Progenitor cell of endocrine pancreas (in vitro differentiated cells): ENCODE measurements around the gene ZFPL1. TPM values are rescaled to one million over a fixed set of nuclear protein-coding genes. Genes with fewer than 3 reads are reported as not detected.

Experiments used
- DNase-seq: peaks from one replicate; pipeline ENCODE4 v3.0.0; 2021; ENCODE audit warnings: low spot score; ENCODE audit not compliant: unreplicated experiment
- H3K27ac Mint-ChIP-seq: 2 replicates; pipeline ENCODE4 v1.8.0; 2021; ENCODE audit warnings: mild to moderate bottlenecking, moderate library complexity, mixed read lengths
- H3K27me3 Mint-ChIP-seq: 2 replicates; pipeline ENCODE4 v1.8.0; 2021; ENCODE audit warnings: mixed read lengths
- H3K36me3 Mint-ChIP-seq: 2 replicates; pipeline ENCODE4 v1.8.0; 2022; ENCODE audit warnings: mixed read lengths; ENCODE audit not compliant: insufficient read depth
- H3K4me1 Mint-ChIP-seq: 2 replicates; pipeline ENCODE4 v1.8.0; 2021; ENCODE audit warnings: low read depth, mixed read lengths
- H3K4me3 Mint-ChIP-seq: 2 replicates; pipeline ENCODE4 v1.8.0; 2021; ENCODE audit warnings: low read depth, mild to moderate bottlenecking, moderate library complexity, mixed read lengths
- H3K9me3 Mint-ChIP-seq: 2 replicates; pipeline ENCODE4 v1.8.0; 2021; ENCODE audit warnings: low read depth, mixed read lengths
- total RNA-seq: library from RNA; stranded (reverse); gene quantifications from 2 replicates; pipeline ENCODE4 v1.2.1, GENCODE V29; 2021
- TF ChIP-seq, protein P1 (sequence below): fragments of 200-600 bp; sonication (generic); IDR thresholded peaks from one replicate; pipeline ENCODE4 v1.5.0; 2021; ENCODE audit warnings: antibody characterized with exemption, mild to moderate bottlenecking; ENCODE audit not compliant: unreplicated experiment

Gene ZFPL1
- total RNA-seq, 1 donor from 2014 or later = 43.3 TPM

DNA sequence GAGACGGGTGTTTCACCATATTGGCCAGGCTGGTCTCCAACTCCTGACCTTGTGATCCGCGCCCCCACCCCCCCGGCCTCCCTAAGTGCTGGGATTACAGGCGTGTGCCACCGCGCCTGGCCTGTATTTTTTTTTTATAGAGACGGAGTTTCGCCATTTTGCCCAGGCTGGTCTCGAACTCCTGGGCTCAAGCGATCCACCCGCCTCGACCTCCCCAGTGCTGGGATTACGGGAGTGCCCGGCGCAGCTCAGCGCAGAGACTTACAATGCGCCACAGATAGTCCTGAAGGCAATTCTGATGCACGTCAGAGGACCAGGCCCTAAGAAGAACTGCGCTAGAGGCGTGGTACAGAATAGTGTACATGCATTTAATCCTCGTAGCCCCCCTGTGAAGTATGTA is 11.4 kb downstream of the ZFPL1 start:
- no peak for DNase-seq
- Mint-ChIP-seq H3K9me3 (no peaks in the 10 kb centered on the region), H3K27ac (peak overlapping the region; percentile 99), H3K4me3 (peak overlapping the region; percentile 95), H3K27me3 (no peaks in the 10 kb centered on the region), H3K4me1 (peaks cover 8% of the 10 kb centered on the region), H3K36me3 (peaks cover 2% of the 10 kb centered on the region)
- TF ChIP-seq, protein P1, sequence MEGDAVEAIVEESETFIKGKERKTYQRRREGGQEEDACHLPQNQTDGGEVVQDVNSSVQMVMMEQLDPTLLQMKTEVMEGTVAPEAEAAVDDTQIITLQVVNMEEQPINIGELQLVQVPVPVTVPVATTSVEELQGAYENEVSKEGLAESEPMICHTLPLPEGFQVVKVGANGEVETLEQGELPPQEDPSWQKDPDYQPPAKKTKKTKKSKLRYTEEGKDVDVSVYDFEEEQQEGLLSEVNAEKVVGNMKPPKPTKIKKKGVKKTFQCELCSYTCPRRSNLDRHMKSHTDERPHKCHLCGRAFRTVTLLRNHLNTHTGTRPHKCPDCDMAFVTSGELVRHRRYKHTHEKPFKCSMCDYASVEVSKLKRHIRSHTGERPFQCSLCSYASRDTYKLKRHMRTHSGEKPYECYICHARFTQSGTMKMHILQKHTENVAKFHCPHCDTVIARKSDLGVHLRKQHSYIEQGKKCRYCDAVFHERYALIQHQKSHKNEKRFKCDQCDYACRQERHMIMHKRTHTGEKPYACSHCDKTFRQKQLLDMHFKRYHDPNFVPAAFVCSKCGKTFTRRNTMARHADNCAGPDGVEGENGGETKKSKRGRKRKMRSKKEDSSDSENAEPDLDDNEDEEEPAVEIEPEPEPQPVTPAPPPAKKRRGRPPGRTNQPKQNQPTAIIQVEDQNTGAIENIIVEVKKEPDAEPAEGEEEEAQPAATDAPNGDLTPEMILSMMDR = no peak

DNA sequence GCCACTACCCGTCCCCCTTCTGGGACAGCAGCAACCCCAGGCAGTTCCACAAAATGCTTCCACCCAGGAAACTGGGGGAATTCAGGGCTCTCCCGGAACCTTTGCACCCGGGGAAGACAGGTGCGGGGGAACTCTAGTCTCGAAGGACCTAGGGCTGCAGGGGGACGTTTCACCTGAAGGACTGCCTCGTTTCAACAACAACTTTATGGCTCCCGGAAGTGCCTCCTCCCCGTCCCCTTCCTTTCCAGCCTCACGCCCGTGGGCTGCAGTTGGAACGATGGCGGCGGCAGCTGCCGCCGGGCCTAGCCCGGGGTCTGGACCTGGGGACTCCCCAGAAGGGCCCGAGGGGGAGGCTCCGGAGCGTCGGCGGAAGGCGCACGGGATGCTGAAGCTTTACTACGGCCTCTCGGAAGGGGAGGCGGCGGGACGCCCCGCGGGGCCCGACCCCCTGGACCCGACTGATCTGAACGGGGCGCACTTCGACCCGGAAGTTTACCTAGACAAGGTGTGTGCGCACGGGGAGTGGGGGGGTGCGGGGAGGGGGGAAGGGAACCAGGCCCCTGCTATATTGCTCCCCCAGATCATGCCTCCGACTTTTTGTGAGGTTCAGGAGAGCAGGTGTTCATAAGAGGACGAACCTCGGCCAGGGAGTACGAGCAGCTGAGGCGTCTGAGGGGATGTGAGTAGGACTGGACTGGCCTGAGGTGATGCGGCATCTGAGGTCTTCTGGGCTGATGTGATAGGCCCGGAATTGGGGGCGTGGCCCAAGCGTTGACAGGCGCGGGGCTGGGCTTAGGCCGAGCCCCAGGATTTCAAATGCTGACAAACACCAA is 12.2 kb downstream of the ZFPL1 start, which contains the start of gene VPS51:
VPS51 (plus strand) TSS at position 241 of the 833 bp plus-strand sequence; CDS start at position 278, 37 bp downstream.
- peaks cover 2% of the 10 kb centered on the region for H3K36me3 Mint-ChIP-seq

DNA sequence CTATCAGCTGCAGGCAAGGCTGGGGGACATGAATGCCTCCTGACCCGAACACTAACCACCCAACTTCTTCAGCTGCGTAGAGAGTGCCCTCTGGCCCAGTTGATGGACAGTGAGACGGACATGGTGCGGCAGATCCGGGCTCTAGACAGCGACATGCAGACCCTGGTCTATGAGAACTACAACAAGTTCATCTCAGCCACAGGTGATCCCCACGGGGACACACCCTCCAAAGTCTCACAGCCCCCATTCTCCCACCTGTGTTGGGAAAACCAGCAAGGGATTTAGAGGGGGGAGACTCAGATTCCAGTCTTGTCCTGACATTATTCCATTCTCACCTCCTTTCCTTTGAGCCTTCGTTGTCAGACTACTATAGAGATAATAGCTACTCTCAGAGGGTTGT is 12.9 kb downstream of the ZFPL1 start:
- Mint-ChIP-seq H3K36me3 (peaks cover 2% of the 10 kb centered on the region), H3K4me1 (peaks cover 8% of the 10 kb centered on the region), H3K4me3 (peak overlapping the region; percentile 95), H3K27me3 (no peaks in the 10 kb centered on the region), H3K27ac (peak overlapping the region; percentile 96), H3K9me3 (no peaks in the 10 kb centered on the region)
- TF ChIP-seq, protein P1 = no peak
- DNase-seq = no peak

More for the DNA sequence above, 12.2 kb downstream of the ZFPL1 start, which contains the start of gene VPS51:
- H3K27me3 Mint-ChIP-seq = no peaks in the 10 kb centered on the region
- H3K4me1 Mint-ChIP-seq = peaks cover 8% of the 10 kb centered on the region
- no peaks in the 10 kb centered on the region for H3K9me3 Mint-ChIP-seq
- peak; percentile 71 for DNase-seq
- peak within 1 kb of the TSS; percentile 99 for H3K27ac Mint-ChIP-seq
- H3K4me3 Mint-ChIP-seq = peak within 1 kb of the TSS; percentile 95
- TF ChIP-seq, protein P1 = no peak

DNA sequence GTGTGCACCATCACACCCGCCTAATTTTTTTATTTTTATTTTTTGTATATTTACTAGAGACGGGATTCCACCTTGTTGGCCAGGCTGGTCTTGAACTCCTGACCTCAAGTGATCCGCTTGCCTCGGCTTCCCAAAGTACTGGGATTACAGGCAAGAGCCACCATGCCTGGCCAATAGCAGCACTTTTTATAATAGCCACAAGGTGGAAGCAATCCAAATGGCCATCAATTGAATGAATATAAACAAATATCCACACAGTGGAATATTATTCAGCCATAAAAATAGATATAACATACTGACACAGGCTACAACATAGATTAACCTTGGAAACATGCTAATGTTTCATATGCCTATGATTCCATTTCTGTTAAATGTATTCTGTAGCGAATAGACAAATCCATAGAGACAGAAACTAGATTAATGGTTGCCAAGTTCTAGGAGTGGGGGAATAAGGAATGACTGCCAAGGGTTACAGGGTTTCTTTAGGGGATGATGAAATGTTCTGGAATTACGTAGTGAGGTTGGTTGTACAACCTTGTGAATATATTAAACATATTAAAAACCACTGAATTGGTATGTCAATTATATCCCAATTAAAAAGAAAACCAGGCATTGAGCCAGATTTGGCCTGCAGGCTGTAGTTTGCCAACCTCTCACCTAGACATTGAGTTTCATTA is 16.8 kb downstream of the ZFPL1 start:
- peaks cover 4% of the 10 kb centered on the region for H3K36me3 Mint-ChIP-seq
- no peak overlapping the region for H3K4me3 Mint-ChIP-seq
- no peak for DNase-seq
- H3K4me1 Mint-ChIP-seq = peaks cover 3% of the 10 kb centered on the region
- no peaks in the 10 kb centered on the region for H3K27me3 Mint-ChIP-seq
- TF ChIP-seq, protein P1 = peak; percentile 24
- no peaks in the 10 kb centered on the region for H3K9me3 Mint-ChIP-seq
- H3K27ac Mint-ChIP-seq = no peak overlapping the region
